ENCODE measurements around the gene CYS1.
"Not testable (repeated sequence)": the region's sequence is repeated elsewhere in the genome, so short reads cannot be mapped to it uniquely, and the experiment has no call there.

The CYS1 gene

GRCh38 chr2:10033251-10034006 is 46.8 kb downstream of the CYS1 start:
- no peak overlapping the region for H3K4me3 ChIP-seq (ENCODE audit: low read length)
- no peak overlapping the region for H2BK5ac ChIP-seq (ENCODE audit: low read length)
- DNase-seq, result no peak
- H3K18ac ChIP-seq (ENCODE audit: low read length), result no peak overlapping the region
- H4K5ac ChIP-seq (ENCODE audit: low read length), result no peak overlapping the region
- no peak overlapping the region for H4K8ac ChIP-seq (ENCODE audit: low read depth, low read length)
- no peaks in the 10 kb centered on the region for H3K79me2 ChIP-seq (ENCODE audit: control insufficient read depth, insufficient read depth, low read length)
- no peak overlapping the region for H2AK5ac ChIP-seq (ENCODE audit: low read length)
- H3K23ac ChIP-seq (ENCODE audit: low read length), result no peak overlapping the region
- no peaks in the 10 kb centered on the region for H3K36me3 ChIP-seq (ENCODE audit: control insufficient read depth, insufficient read depth, low read length)
- no peak overlapping the region for H2BK15ac ChIP-seq (replicated peaks; ENCODE audit: low read depth)
- H3K4me2 ChIP-seq (ENCODE audit: low read length), result no peak overlapping the region
- no CpG with 5 or more reads among the region's 14 CpGs for WGBS (ENCODE audit: extremely low coverage, insufficient coverage, low lambda C conversion rate)
- H3K4ac ChIP-seq (ENCODE audit: low read depth, low read length), result no peak overlapping the region
- H3K79me1 ChIP-seq (ENCODE audit: low read length), result no peaks in the 10 kb centered on the region
- no peaks in the 10 kb centered on the region for H3K27me3 ChIP-seq (ENCODE audit: insufficient read depth, low read length, poor library complexity)
- no peak overlapping the region for H3K9ac ChIP-seq (ENCODE audit: low read length)
- no peak overlapping the region for H3K27ac ChIP-seq (ENCODE audit: low read depth, low read length)
- H2BK120ac ChIP-seq (ENCODE audit: low read depth, low read length), result no peak overlapping the region
- H3K56ac ChIP-seq (ENCODE audit: low read length), result no peak overlapping the region
- H3K4me1 ChIP-seq (ENCODE audit: control insufficient read depth, low read depth, low read length), result peaks cover 7% of the 10 kb centered on the region

- Histone ChIP-seq H2BK120ac (ENCODE audit: low read depth, low read length) (no peak overlapping the region), H3K56ac (ENCODE audit: low read length) (no peak overlapping the region), H4K5ac (ENCODE audit: low read length) (no peak overlapping the region), H3K27me3 (ENCODE audit: insufficient read depth, low read length, poor library complexity) (no peaks in the 10 kb centered on the region), H4K8ac (ENCODE audit: low read depth, low read length) (no peak overlapping the region), H3K18ac (ENCODE audit: low read length) (no peak overlapping the region), H3K4me2 (ENCODE audit: low read length) (no peak overlapping the region), H2BK5ac (ENCODE audit: low read length) (no peak overlapping the region), H3K79me1 (ENCODE audit: low read length) (no peaks in the 10 kb centered on the region), H3K79me2 (ENCODE audit: control insufficient read depth, insufficient read depth, low read length) (no peaks in the 10 kb centered on the region), H3K36me3 (ENCODE audit: control insufficient read depth, insufficient read depth, low read length) (no peaks in the 10 kb centered on the region), H3K27ac (ENCODE audit: low read depth, low read length) (no peak overlapping the region), H2BK15ac (replicated peaks; ENCODE audit: low read depth) (no peak overlapping the region), H3K9ac (ENCODE audit: low read length) (no peak overlapping the region), H3K23ac (ENCODE audit: low read length) (no peak overlapping the region), H3K4ac (ENCODE audit: low read depth, low read length) (no peak overlapping the region), H3K4me1 (ENCODE audit: control insufficient read depth, low read depth, low read length) (peaks cover 9% of the 10 kb centered on the region), H3K4me3 (ENCODE audit: low read length) (no peak overlapping the region), H2AK5ac (ENCODE audit: low read length) (no peak overlapping the region)
- no CpG with 5 or more reads among the region's 7 CpGs for WGBS (ENCODE audit: extremely low coverage, insufficient coverage, low lambda C conversion rate)
- DNase-seq, result no peak
Measured at GRCh38 chr2:10032746-10033105, 47.5 kb downstream of the CYS1 start.

GRCh38 chr2:10031886-10032745 is 48.1 kb downstream of the CYS1 start:
- no peak for DNase-seq
- Histone ChIP-seq H4K8ac (ENCODE audit: low read depth, low read length) (no peak overlapping the region), H3K9ac (ENCODE audit: low read length) (no peak overlapping the region), H3K4me2 (ENCODE audit: low read length) (no peak overlapping the region), H2AK5ac (ENCODE audit: low read length) (no peak overlapping the region), H4K5ac (ENCODE audit: low read length) (no peak overlapping the region), H3K79me1 (ENCODE audit: low read length) (no peaks in the 10 kb centered on the region), H3K36me3 (ENCODE audit: control insufficient read depth, insufficient read depth, low read length) (no peaks in the 10 kb centered on the region), H3K4me3 (ENCODE audit: low read length) (no peak overlapping the region), H2BK15ac (replicated peaks; ENCODE audit: low read depth) (no peak overlapping the region), H3K4me1 (ENCODE audit: control insufficient read depth, low read depth, low read length) (peaks cover 9% of the 10 kb centered on the region), H2BK5ac (ENCODE audit: low read length) (no peak overlapping the region), H3K27ac (ENCODE audit: low read depth, low read length) (no peak overlapping the region), H3K79me2 (ENCODE audit: control insufficient read depth, insufficient read depth, low read length) (no peaks in the 10 kb centered on the region), H3K18ac (ENCODE audit: low read length) (no peak overlapping the region), H3K56ac (ENCODE audit: low read length) (no peak overlapping the region), H2BK120ac (ENCODE audit: low read depth, low read length) (no peak overlapping the region), H3K23ac (ENCODE audit: low read length) (no peak overlapping the region), H3K4ac (ENCODE audit: low read depth, low read length) (no peak overlapping the region), H3K27me3 (ENCODE audit: insufficient read depth, low read length, poor library complexity) (no peaks in the 10 kb centered on the region)
- no CpG with 5 or more reads among the region's 20 CpGs for WGBS (ENCODE audit: extremely low coverage, insufficient coverage, low lambda C conversion rate)

- peak overlapping the region; percentile 25 for H3K56ac ChIP-seq (ENCODE audit: low read length)
- H2BK120ac ChIP-seq (ENCODE audit: low read depth, low read length); H4K8ac ChIP-seq (ENCODE audit: low read depth, low read length); H3K36me3 ChIP-seq (ENCODE audit: control insufficient read depth, insufficient read depth, low read length); H2AK5ac ChIP-seq (ENCODE audit: low read length); H3K4ac ChIP-seq (ENCODE audit: low read depth, low read length); H3K79me2 ChIP-seq (ENCODE audit: control insufficient read depth, insufficient read depth, low read length); H2BK15ac ChIP-seq (replicated peaks; ENCODE audit: low read depth); H3K9ac ChIP-seq (ENCODE audit: low read length); H3K4me1 ChIP-seq (ENCODE audit: control insufficient read depth, low read depth, low read length); H3K79me1 ChIP-seq (ENCODE audit: low read length); H3K18ac ChIP-seq (ENCODE audit: low read length); H2BK5ac ChIP-seq (ENCODE audit: low read length); H3K27ac ChIP-seq (ENCODE audit: low read depth, low read length); DNase-seq; H3K4me2 ChIP-seq (ENCODE audit: low read length); H3K27me3 ChIP-seq (ENCODE audit: insufficient read depth, low read length, poor library complexity); H4K5ac ChIP-seq (ENCODE audit: low read length); H3K23ac ChIP-seq (ENCODE audit: low read length); H3K4me3 ChIP-seq (ENCODE audit: low read length): not testable (repeated sequence)
- no CpG with 5 or more reads among the region's 8 CpGs for WGBS (ENCODE audit: extremely low coverage, insufficient coverage, low lambda C conversion rate)
Measured at GRCh38 chr2:10030798-10031197, 49.4 kb downstream of the CYS1 start.

- Histone ChIP-seq H3K27me3 (ENCODE audit: insufficient read depth, low read length, poor library complexity) (no peaks in the 10 kb centered on the region), H3K23ac (ENCODE audit: low read length) (no peak overlapping the region), H3K4ac (ENCODE audit: low read depth, low read length) (no peak overlapping the region), H2AK5ac (ENCODE audit: low read length) (no peak overlapping the region), H3K36me3 (ENCODE audit: control insufficient read depth, insufficient read depth, low read length) (no peaks in the 10 kb centered on the region), H3K4me1 (ENCODE audit: control insufficient read depth, low read depth, low read length) (peaks cover 9% of the 10 kb centered on the region), H3K27ac (ENCODE audit: low read depth, low read length) (no peak overlapping the region), H3K9ac (ENCODE audit: low read length) (no peak overlapping the region), H3K18ac (ENCODE audit: low read length) (no peak overlapping the region), H3K79me2 (ENCODE audit: control insufficient read depth, insufficient read depth, low read length) (no peaks in the 10 kb centered on the region), H2BK5ac (ENCODE audit: low read length) (no peak overlapping the region), H4K8ac (ENCODE audit: low read depth, low read length) (no peak overlapping the region), H3K4me2 (ENCODE audit: low read length) (no peak overlapping the region), H3K56ac (ENCODE audit: low read length) (no peak overlapping the region), H3K4me3 (ENCODE audit: low read length) (no peak overlapping the region), H2BK120ac (ENCODE audit: low read depth, low read length) (no peak overlapping the region), H2BK15ac (replicated peaks; ENCODE audit: low read depth) (no peak overlapping the region), H3K79me1 (ENCODE audit: low read length) (no peaks in the 10 kb centered on the region), H4K5ac (ENCODE audit: low read length) (no peak overlapping the region)
- DNase-seq, result no peak
- WGBS (ENCODE audit: extremely low coverage, insufficient coverage, low lambda C conversion rate), result no CpG with 5 or more reads among the region's 9 CpGs
Measured at GRCh38 chr2:10030311-10030736, 49.9 kb downstream of the CYS1 start.

Data from mesendoderm (in vitro differentiated cells).